ENCODE results near the gene SRSF8. TPM values are rescaled to one million over a fixed set of nuclear protein-coding genes. Genes with fewer than 3 reads are reported as not detected.
"Not testable (repeated sequence)": the region's sequence is repeated elsewhere in the genome, so short reads cannot be mapped to it uniquely, and the experiment has no call there.

Gene SRSF8
- total RNA-seq, 1 donor from 2014 or later: 46.8 TPM

GRCh38 chr11:95035316-95035715 lies 31.4 kb upstream of the SRSF8 start:
- intact Hi-C loops (cut with micrococcal nuclease): no loop called here
- DNase-seq: no peak
- H3K4me1 Mint-ChIP-seq: no peaks in the 10 kb centered on the region
- H3K27ac Mint-ChIP-seq: no peak overlapping the region
- no peak for ATAC-seq (ENCODE audit: low read depth)
- ChIA-PET CTCF (no interaction called here), POLR2A (no interaction called here)
- peaks cover 17% of the 10 kb centered on the region for H3K27me3 Mint-ChIP-seq
- no peak overlapping the region for H3K4me3 Mint-ChIP-seq
- TF ChIP-seq CTCF (IDR thresholded peaks at IDR 0.05): no peak
- H3K9me3 Mint-ChIP-seq: no peaks in the 10 kb centered on the region
- no peaks in the 10 kb centered on the region for H3K36me3 Mint-ChIP-seq (ENCODE audit: low read depth)

GRCh38 chr11:95037356-95038035 lies 29.2 kb upstream of the SRSF8 start:
- peak overlapping the region; percentile 60 for H3K4me3 Mint-ChIP-seq
- POLR2A ChIA-PET: interaction anchor here (1.0 kb wide), 1 partner anchor 30 kb away, joined by 3 read pairs; no protein-coding TSS in a partner anchor

GRCh38 chr11:95042239-95042638 lies 24.5 kb upstream of the SRSF8 start:
- Mint-ChIP-seq H3K27me3 (peaks cover 26% of the 10 kb centered on the region), H3K27ac (no peak overlapping the region), H3K9me3 (no peaks in the 10 kb centered on the region), H3K4me3 (no peak overlapping the region), H3K4me1 (no peaks in the 10 kb centered on the region), H3K36me3 (ENCODE audit: low read depth) (no peaks in the 10 kb centered on the region)
- POLR2A ChIA-PET: no interaction called here
- no peak for TF ChIP-seq CTCF (IDR thresholded peaks at IDR 0.05)
- DNase-seq: no peak
- intact Hi-C loops (cut with micrococcal nuclease): no loop called here
- ATAC-seq (ENCODE audit: low read depth): no peak
- CTCF ChIA-PET: no interaction called here

More at GRCh38 chr11:95037356-95038035, 29.2 kb upstream of the SRSF8 start:
- intact Hi-C loops (cut with micrococcal nuclease); H3K4me1 Mint-ChIP-seq; DNase-seq; H3K9me3 Mint-ChIP-seq; CTCF ChIA-PET; H3K36me3 Mint-ChIP-seq (ENCODE audit: low read depth); H3K27ac Mint-ChIP-seq: not testable (repeated sequence)
- ATAC-seq (ENCODE audit: low read depth): peak; percentile 68
- peaks cover 25% of the 10 kb centered on the region for H3K27me3 Mint-ChIP-seq

GRCh38 chr11:95042906-95043305 lies 23.8 kb upstream of the SRSF8 start:
- Mint-ChIP-seq H3K4me1 (no peaks in the 10 kb centered on the region), H3K27ac (no peak overlapping the region), H3K27me3 (peaks cover 26% of the 10 kb centered on the region), H3K9me3 (no peaks in the 10 kb centered on the region), H3K36me3 (ENCODE audit: low read depth) (no peaks in the 10 kb centered on the region), H3K4me3 (no peak overlapping the region)
- DNase-seq (no peak), ATAC-seq (ENCODE audit: low read depth) (no peak)
- intact Hi-C loops (cut with micrococcal nuclease): no loop called here
- POLR2A ChIA-PET: no interaction called here
- CTCF ChIA-PET: no interaction called here
- no peak for TF ChIP-seq CTCF (IDR thresholded peaks at IDR 0.05)

GRCh38 chr11:95044010-95044409 lies 22.7 kb upstream of the SRSF8 start:
- H3K4me1 Mint-ChIP-seq: no peaks in the 10 kb centered on the region
- TF ChIP-seq CTCF (IDR thresholded peaks at IDR 0.05): no peak
- peaks cover 23% of the 10 kb centered on the region for H3K27me3 Mint-ChIP-seq
- no peaks in the 10 kb centered on the region for H3K36me3 Mint-ChIP-seq (ENCODE audit: low read depth)
- no peaks in the 10 kb centered on the region for H3K9me3 Mint-ChIP-seq
- DNase-seq: no peak
- intact Hi-C loops (cut with micrococcal nuclease): no loop called here
- no peak overlapping the region for H3K4me3 Mint-ChIP-seq
- no peak overlapping the region for H3K27ac Mint-ChIP-seq
- POLR2A ChIA-PET: no interaction called here
- CTCF ChIA-PET: no interaction called here
- ATAC-seq (ENCODE audit: low read depth): no peak

GRCh38 chr11:95045812-95046211 lies 20.9 kb upstream of the SRSF8 start:
- ChIA-PET POLR2A (no interaction called here), CTCF (no interaction called here)
- no peaks in the 10 kb centered on the region for H3K36me3 Mint-ChIP-seq (ENCODE audit: low read depth)
- ATAC-seq (ENCODE audit: low read depth): no peak
- TF ChIP-seq CTCF (IDR thresholded peaks at IDR 0.05): no peak
- no peak for DNase-seq
- intact Hi-C loops (cut with micrococcal nuclease): no loop called here
- H3K27me3 Mint-ChIP-seq: peaks cover 27% of the 10 kb centered on the region
- H3K27ac Mint-ChIP-seq: no peak overlapping the region
- H3K4me3 Mint-ChIP-seq: no peak overlapping the region
- H3K9me3 Mint-ChIP-seq: no peaks in the 10 kb centered on the region
- H3K4me1 Mint-ChIP-seq: no peaks in the 10 kb centered on the region

- H3K4me3 Mint-ChIP-seq; ATAC-seq (ENCODE audit: low read depth); intact Hi-C loops (cut with micrococcal nuclease); H3K9me3 Mint-ChIP-seq; H3K27ac Mint-ChIP-seq; CTCF ChIA-PET; H3K36me3 Mint-ChIP-seq (ENCODE audit: low read depth); H3K4me1 Mint-ChIP-seq; DNase-seq: not testable (repeated sequence)
- POLR2A ChIA-PET: interaction anchor here (1.1 kb wide), 1 partner anchor 18 kb away, joined by 3 read pairs; no protein-coding TSS in a partner anchor
- H3K27me3 Mint-ChIP-seq: peaks cover 20% of the 10 kb centered on the region
Measured at GRCh38 chr11:95049122-95049521, 17.6 kb upstream of the SRSF8 start, which contains the start of gene KDM4F. TSS of gene KDM4F (plus strand) at chr11:95049422.

All from activated B cell treated with CpG ODN at 0.5 μM for 24 hours (primary cell).